Fibroblast of skin of left quadriceps (primary cell): Measurements from ENCODE around the gene CCDC30.
A peak's percentile ranks its signal among the peaks of the same experiment; 100 is the strongest.
"Not testable (repeated sequence)": the region's sequence is repeated elsewhere in the genome, so short reads cannot be mapped to it uniquely, and the experiment has no call there.

Experiments used
- DNase-seq, 2 experiments: peaks; one replicate each; pipeline ENCODE4 v3.0.0-alpha.2; 2013; ENCODE audit warnings: low read depth in 2 of 2

Gene CCDC30

DNA sequence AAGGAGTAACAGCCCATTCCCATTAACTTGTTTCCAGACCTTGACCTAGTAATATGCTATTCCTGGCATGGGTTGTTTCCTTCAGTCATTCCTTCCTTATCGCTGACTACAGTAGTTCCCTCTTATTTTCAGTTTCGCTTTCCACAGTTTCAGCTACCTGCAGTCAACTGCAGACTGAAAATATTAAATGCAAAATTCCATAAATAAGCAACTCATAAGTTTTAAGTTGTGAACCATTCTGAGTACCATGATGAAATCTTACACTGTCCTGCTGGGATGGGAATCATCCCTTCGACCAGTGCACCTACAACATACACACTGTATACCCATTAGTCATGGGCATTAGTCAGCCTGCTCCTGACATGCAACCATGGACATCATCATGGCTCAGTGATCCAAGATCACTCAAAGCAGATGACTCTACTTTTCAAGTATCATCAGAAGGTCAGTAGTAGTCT lies 66.7 kb downstream of the CCDC30 start:
- peak in 1 of 2 experiments; percentile 5 for DNase-seq

DNA sequence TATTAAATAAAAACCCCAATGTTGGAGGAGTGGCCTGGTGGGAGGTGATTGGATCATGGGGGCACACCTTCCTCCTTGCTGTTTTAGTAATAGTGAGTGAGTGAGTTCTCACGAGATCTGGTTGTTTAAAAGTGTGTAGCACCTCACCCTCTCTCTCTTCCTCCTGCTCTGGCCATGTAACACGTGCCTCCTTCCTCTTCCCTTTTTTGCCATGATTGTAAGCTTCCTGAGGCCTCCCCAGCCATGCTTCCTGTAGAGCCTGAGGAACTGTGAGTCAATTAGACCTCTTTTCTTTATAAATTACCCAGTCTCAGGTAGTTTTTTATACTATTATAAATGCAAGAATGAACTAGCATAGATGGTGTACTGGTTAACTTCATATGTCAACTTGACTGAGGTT lies 68.0 kb downstream of the CCDC30 start:
- no peak for DNase-seq

DNA sequence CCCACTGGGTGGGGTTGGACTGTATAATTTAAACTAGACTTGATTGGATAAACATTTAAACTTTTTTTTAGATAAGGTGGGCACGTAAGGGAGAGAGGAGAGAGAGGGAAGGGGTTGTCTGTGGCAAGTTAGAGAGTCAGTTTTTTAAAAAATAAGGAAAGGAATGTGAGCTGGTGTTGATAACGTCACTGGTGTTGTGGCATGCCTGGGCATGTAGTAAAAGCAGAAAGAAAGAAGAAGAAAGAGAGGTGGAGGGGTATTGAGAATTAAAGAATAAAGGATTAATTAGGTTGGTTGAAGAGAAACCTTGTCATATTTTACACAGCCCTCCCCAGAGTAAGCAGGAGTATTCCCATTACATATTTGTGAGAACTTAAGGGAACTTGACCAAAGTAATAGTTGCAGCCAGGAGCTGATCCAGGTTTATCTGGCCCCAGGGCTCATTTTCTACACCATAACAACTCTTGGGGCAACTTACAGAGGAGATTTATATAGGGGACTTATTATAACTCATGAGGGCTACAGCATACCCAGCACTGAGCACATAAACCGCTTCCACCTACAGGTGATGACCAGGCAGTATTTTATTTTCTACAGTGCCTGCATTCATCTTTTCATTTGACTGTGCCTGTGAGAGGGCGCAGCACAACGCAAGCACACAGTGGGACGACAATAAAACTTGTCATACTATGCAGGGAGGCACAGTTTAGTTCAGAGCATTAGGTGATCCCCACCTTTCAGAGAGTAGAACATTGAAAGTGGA lies 70.2 kb downstream of the CCDC30 start:
- no peak for DNase-seq

DNA sequence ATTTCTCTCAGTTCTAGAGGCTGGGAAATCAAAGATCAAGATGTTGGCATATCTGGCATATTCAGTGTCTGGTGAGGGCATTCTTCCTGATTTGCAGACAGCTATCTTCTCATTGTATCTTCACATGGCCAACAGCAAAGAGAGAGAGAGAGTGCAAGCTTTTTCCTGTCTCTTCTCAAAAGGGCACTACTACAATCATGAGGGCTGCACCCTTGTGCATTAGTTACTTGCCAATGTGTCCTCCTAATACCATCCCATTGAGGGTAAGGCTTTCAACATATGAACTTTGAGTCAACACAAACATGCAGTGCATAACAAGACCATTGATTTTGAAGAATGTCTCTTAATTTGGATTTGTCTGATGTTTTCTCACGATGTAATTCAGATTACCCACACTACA lies 78.0 kb downstream of the CCDC30 start:
- DNase-seq: no peak

DNA sequence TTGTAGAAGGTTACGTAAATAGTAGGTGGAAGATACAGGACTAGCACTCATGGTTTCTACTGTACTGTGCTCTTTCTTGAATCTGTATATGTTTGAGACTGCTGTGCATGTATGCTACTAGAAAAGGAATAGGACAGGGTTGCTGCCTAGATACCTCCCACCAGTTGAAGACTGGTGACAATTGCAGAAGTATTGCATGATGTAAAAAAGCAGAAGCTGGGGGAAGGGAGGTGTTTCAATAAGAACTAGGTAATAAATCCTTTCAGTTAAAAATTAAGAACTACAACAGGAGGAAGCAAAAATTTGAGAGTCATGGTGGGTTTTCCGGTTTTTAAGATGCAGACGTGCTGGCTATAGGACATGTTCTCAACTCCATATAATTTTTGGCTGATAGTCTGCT lies 88.1 kb downstream of the CCDC30 start:
- DNase-seq: no peak

DNA sequence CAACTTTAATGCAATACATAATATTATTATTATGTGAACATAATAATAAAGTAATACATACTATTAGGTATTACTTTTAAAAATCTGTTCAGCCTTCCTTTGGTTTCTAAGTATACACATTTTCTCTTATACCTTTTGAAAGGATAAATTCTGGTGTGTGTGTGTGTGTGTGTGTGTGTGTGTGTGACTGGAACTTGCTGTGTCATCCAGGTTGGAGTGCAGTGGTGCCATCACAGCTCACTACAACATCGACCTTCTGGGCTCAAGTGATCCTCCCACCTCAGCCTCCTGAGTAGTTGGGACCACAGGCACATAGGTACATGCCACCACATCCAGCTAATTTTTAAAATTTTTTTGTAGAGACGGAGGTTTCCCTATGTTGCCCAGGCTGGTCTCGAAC lies 88.5 kb downstream of the CCDC30 start:
- DNase-seq: no peak

DNA sequence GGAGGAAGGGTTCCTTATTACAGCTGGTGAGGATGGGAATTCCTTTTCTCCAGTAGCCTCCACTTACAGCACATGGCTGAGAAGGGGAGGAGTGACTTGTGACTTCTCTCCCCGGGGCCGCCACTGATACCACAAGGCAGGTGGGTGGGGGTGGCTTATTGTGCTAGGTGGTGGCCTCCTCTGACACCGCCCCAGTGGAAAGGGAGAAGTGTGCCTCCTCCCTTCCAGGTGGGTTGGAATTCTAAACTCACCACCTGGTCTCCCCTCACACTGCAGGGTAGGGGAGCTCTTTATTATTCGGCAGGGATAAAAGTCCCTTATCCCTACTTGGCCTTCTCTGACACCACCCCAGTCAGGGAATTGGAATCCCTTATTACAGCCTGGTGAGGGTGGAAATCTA lies 89.5 kb downstream of the CCDC30 start:
- DNase-seq: no peak

DNA sequence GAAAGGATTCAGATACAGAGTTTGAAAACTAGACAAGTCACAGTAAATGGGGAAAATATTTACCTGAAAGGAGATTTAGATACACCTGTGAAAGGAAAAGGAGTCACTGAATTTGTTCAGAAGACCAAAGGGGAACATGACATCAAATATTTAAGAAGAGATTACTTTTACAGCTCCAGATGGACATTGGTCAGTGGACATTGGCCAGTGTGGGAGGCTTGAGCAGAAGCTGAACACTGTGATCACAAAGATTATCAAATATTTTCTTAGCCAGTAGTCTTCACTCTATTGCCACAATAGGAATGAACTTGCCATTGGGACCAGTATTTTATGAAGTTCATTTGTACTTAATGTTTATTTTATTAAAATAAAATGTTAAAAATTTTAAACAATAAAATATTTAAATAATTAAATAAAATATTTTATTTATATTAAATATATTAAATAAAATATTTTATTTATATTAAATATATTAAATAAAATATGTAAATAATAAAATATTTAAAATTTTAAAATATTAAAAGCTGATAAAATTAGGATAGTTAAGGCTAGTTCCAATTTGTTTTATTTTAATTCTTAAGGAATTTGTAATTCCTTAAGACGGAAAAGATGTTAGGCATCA lies 94.3 kb downstream of the CCDC30 start:
- no peak for DNase-seq

DNA sequence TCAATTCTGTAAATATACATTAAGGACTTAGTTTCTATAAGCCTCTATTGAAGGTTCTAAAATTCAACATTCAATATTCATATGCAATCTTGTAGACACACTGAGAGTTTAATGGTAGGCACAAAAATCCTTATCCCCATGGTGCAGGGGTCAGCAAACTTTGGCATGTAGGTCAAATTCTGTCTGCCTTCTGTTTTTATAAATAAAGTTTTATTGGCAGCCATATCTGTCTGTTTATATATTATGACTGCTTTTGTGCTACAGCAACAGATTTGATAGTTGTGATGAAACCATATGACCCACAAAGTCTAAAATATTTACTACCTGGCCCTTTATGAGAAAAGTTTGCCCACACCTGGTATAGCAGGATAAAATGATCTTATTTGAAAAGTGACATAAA lies 104.0 kb downstream of the CCDC30 start:
- DNase-seq: no peak

DNA sequence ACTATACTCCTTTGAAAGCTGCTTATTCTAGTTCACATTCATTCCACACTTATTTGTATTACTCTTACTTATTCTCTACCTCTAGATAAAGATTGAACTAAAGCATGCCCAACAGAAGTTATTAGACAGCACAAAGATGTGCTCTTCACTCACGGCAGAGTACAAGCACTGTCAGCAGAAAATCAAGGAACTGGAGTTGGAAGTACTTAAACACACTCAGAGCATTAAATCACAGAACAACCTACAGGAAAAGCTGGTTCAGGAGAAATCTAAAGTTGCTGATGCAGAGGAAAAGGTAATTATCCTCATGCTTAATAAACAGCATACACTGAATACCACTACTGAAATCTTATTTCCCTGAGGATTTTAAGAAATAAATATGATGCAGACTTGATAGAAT lies 113.8 kb downstream of the CCDC30 start:
- no peak for DNase-seq

DNA sequence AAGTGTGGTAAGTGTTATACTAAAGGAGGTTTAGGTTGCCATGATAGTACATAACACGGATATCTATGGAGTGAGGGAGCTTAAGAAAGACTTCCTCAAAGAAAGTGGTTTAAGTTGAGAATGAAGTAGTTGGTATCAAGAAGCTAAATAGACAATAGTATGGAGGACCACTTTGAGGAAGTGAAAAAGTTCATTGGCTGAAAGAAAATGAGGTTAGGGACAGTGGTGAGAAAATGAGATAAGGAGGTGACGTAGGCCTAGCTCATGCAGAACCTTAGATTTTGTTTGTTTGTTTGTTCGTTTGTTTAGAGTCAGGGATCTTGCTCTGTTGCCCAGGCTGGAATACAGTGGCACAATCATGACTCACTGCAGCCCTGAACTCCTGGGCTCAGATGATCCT lies 122.9 kb downstream of the CCDC30 start:
- DNase-seq: no peak

DNA sequence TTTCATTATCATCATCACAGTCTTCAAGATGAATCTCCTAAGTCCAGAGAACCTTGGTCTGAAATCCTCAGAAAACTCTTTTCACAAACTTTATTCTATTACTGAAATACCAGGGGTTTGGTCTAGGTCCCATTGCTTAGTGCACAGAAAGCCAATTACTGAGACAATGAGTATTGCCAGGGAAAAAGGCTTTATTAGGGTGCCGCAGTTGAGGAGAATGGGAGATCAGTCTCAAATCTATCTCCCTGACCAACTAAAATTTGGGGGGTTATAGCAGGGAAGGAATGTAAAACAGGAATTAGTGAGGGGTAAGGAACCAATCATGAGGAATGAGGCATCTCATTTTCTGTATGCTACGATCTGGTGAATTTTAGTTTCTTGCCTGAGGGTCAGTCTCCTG lies 124.7 kb downstream of the CCDC30 start:
- DNase-seq: no peak

DNA sequence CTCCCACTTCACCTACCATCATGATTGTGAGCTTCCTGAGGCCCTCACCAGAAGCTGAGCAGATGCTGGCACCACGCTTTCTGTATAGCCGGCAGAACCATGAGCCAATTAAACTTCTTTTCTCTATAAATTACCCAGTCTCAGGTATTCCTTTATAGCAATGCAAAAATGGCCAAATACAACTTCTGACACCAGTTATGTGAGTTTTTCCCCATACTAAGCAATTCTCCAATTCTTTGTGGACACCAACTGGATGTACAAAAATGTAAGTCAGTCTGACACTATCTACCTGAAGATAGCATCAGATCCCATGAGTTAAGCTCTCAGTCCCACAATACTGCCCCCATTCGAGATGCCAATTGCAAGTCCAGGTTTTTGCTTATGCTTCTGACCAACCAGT lies 129.7 kb downstream of the CCDC30 start:
- DNase-seq: no peak

DNA sequence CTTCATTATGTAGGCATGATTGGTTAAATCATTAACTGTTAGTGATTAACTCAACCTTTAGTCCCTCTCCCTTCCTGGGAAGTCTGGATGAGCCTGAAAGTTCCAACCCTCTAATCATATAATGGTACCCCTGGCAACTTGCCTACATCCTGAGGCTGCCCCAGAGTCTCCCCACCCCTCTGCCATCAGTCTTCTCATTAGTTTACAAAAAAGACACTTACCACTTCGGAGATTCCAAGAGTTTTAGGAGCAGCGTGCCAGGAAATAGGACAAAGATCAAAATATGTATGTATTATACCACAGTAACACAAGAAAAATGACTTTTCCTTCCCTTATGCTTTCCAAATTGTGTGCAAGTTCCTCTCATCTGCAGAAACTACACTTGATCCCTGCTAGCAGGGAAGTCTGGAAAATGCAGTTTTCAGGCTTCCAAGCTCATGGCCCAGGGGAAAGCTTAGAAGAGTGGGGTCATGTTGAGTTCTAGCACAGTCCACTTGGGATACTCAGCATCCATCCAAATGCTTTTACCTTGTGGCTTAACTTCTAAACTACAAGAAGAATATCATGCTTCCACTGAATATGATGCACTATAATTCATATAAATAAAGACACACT lies 130.5 kb downstream of the CCDC30 start:
- DNase-seq: no peak

DNA sequence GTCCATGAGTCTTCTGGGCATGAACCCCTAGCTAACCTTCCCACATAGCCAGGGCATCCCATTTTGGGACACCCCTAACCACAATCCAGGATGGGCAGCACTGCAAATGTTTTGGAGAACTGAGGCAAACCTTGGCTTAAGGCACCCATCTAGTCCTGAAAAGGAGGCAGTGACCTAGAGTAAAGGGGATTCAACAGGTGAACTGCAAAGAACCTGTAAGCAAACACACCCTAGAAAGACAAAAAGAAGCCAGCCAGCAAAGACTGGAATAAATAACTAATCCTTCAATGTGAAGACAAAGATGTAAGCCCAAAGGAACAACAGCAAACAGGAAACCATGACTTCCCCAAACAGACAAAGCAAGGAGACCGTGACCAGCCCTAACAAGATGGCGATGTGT lies 138.4 kb downstream of the CCDC30 start:
- no peak for DNase-seq

DNA sequence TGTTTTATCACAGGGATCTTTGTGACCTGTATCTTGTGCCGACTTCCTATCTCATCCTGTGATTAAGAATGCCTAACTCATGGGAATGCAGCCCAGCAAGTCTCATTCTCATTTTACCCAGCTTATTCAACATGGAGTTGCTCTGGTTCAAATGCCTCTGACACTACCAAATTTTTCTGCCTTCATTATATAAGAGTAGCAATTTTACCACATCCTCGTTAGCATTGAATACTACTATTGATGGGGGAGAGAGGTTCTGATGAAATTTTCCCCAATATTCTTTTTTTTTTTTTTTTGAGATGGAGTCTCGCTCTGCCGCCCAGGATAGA lies 150.7 kb downstream of the CCDC30 start:
- DNase-seq: no peak

DNA sequence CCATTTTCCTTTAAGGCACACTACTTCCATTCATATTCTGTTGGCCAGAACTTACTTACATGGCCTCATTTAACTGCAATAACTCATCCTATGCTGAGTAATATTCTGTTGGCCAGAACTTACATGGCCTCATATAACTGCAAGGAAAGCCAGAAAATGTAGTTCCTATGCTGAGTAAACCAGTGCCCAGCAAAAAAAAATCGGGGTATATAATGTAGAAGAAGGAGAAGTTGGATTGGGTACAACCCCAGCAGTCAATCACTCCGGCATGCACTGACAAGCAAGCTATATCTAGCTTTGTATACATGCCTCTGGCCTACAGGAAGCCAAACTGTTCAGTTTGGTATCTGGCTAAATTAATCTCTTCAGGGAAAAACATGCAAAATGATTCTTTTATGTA lies 155.8 kb downstream of the CCDC30 start:
- no peak for DNase-seq

DNA sequence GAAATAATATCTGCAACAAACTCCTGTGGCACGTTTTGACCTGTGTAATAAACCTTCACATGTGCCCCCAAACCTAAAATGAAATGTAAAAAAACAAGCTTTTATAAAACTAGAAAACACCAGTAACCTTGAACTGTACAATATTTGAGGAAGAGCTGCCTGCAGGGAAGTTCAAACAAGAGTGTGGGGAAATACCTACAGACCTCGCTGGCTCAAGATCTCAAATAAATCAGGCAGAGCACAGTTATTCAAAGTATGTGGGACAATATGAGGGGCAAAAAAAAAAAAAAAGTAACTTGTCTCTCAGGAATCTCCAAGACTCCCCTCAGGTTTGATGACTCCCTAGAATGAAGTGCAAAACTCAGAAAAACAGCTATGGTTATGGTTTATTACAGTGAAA lies 157.2 kb downstream of the CCDC30 start:
- DNase-seq: no peak

DNA sequence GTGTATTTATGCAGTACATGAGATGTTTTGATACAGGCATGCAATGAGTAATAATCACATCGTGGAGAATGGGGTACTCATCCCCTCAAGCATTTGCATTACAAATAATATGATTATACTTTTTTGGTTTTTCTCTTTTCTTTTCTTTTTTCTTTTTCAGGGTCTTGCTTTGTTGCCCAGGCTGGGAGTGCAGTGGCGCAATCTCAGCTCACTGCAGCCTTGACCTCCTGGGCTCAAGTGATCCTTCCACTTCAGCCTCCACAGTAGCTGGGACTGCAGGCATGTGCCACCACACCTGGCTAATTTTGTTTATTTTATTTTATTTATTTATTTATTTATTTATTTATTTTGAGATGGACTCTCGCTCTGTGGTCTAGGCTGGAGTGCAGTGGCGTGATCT lies 158.1 kb downstream of the CCDC30 start:
- not testable (repeated sequence) for DNase-seq

DNA sequence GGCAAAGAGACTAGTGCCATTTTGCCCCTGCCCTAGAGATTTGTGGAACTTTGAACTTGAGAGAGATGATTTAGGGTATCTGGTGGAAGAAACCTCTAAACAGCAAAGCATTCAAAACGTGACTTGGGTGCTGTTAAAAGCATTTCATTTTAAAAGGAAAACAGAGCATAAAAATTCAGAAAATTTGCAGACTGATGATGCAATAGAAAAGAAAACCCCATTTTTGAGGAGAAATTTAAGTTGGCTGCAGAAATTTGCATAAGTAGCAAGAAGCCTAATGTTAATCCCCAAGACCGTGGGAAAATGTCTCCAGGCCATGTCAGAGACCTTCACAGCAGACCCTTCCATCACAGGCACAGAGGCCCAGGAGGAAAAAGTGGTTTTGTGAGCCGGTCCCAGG lies 164.1 kb downstream of the CCDC30 start:
- DNase-seq: not testable (repeated sequence)

DNA sequence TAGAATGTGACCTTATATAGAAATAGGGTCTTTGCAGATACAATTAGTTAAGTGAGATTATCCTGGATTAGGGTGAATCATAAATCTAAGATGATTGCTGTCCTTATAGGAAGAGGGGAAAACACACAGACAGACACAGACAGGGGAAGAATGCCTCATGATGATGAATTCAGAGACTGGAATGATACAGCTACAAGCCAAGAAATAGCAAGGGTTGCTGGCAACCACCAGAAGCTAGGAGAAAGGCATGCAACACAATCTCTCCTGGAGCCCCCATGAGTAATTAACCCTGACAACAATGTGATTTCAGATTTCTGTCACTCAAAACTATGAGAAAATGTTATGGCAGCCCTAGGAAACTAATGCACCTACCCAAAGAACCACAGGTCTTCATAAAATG lies 176.0 kb downstream of the CCDC30 start:
- no peak for DNase-seq

DNA sequence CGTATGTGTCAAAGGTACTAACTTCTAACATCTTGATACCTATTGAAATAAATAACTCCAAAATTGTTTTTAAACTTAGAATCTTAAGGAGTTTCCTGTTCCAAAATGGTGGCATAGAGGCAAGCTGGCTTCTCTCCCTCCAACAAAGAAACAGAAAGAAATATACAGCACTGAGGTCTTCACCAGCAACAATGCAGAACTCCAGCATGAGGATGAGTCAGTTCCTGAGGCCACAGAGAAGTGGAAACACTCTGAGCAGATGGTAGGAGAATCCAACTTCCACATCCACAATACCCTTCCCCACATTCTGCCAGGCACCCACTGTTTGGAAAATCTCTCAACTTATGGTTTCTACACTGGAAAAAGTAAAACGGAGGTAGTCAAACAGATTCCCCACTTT lies 183.0 kb downstream of the CCDC30 start:
- DNase-seq: no peak

DNA sequence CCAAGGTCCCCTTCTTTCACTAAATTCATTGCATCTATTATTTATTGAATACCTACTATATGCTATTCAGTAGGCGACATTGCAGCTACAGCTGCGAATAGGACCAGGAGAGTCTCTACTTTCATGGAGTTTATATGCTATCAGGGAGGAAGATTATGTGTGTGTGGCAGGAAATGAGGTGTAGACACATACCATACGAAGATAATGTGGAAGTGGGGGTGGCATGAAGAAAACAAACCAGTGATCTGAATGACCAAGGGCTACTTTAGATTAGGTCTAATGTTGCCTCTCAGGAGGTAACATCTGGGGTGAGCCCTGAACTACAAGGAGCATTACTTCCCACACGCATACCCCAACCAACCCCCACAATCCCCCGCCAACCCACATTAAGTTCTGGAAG lies 194.1 kb downstream of the CCDC30 start:
- DNase-seq: no peak
